CD4-positive, alpha-beta T cell (primary cell): Measurements from ENCODE around the gene APLP2. TPM values are rescaled to one million over a fixed set of nuclear protein-coding genes. Genes with fewer than 3 reads are reported as not detected.
"Not testable (repeated sequence)": the region's sequence is repeated elsewhere in the genome, so short reads cannot be mapped to it uniquely, and the experiment has no call there.

Experiments used
- ATAC-seq: fragments of 200-7000 bp; cut with Tn5 transposase; one replicate; pipeline ENCODE4 v1.10.0; 2022; ENCODE audit warnings: mild to moderate bottlenecking; ENCODE audit not compliant: poor library complexity
- CTCF ChIA-PET: fragments of 350-600 bp; sonication (Branson Sonifier 250); formaldehyde crosslinking; loops from one replicate; lab custom pipeline; 2021; ENCODE audit warnings: antibody characterized with exemption, inconsistent platforms; lab: Charles Lee
- POLR2A ChIA-PET: fragments of 350-600 bp; sonication (Branson Sonifier 250); formaldehyde crosslinking; loops from one replicate; lab custom pipeline; 2021; ENCODE audit warnings: antibody characterized with exemption, inconsistent platforms; lab: Charles Lee
- DNase-seq, 14 experiments: peaks; one replicate each; pipeline ENCODE4 v3.0.0-alpha.2; 2013 to 2020; ENCODE audit warnings: mixed read lengths in 2 of 14
- H3K27ac ChIP-seq, 2 donors: one replicate each; pipeline versions ENCODE4 v1.5.1 to v1.7.0; 2013; ENCODE audit warnings: low read length in 2 of 2, low read depth in 1 of 2, mild to moderate bottlenecking in 1 of 2
- H3K27me3 ChIP-seq, 2 experiments: 1 replicate in 1 of 2; 2 replicates in 1 of 2; pipeline versions ENCODE4 v1.6.1 to v1.7.0; 2013; ENCODE audit warnings: low read length in 2 of 2, control low read depth in 1 of 2, mild to moderate bottlenecking in 1 of 2, moderate library complexity in 1 of 2; ENCODE audit not compliant: insufficient read depth in 2 of 2, control insufficient read depth in 1 of 2
- H3K36me3 ChIP-seq: one replicate; pipeline ENCODE4 v1.6.1; 2013; ENCODE audit warnings: low read length, control low read depth; ENCODE audit not compliant: insufficient read depth
- H3K4me1 ChIP-seq: one replicate; pipeline ENCODE4 v1.6.1; 2013; ENCODE audit warnings: low read length, control low read depth; ENCODE audit not compliant: insufficient read depth
- H3K4me3 ChIP-seq: one replicate; pipeline ENCODE4 v1.5.1; 2013; ENCODE audit warnings: mild to moderate bottlenecking, low read length, moderate library complexity
- H3K9me3 ChIP-seq, 2 experiments: 1 replicate in 1 of 2; 2 replicates in 1 of 2; pipeline versions ENCODE4 v1.6.1 to v1.7.0; 2013; ENCODE audit warnings: low read length in 2 of 2, mild to moderate bottlenecking in 2 of 2, control low read depth in 1 of 2, moderate library complexity in 1 of 2; ENCODE audit not compliant: control insufficient read depth in 1 of 2, insufficient read depth in 1 of 2
- H3K27ac Mint-ChIP-seq: one replicate; pipeline ENCODE4 v1.8.0; 2020; ENCODE audit warnings: mixed read lengths
- H3K27me3 Mint-ChIP-seq: one replicate; pipeline ENCODE4 v1.8.0; 2021; ENCODE audit warnings: mixed read lengths
- H3K36me3 Mint-ChIP-seq: one replicate; pipeline ENCODE4 v1.8.0; 2021; ENCODE audit warnings: low read depth, mixed read lengths
- H3K4me1 Mint-ChIP-seq: one replicate; pipeline ENCODE4 v1.8.0; 2021; ENCODE audit warnings: low read depth, mixed read lengths
- H3K4me3 Mint-ChIP-seq: one replicate; pipeline ENCODE4 v1.8.0; 2020; ENCODE audit warnings: mild to moderate bottlenecking, mixed read lengths
- H3K9me3 Mint-ChIP-seq: one replicate; pipeline ENCODE4 v1.8.0; 2020; ENCODE audit warnings: mixed read lengths
- intact Hi-C, 2 experiments: fragments of 100-400 bp; cut with DNase I in 1 of 2; cut with micrococcal nuclease in 1 of 2; formaldehyde crosslinking; loops; one replicate each; pipeline versions ENCODE4 v1.15.1 to v1.9.0; 2023 to 2025; cut with DNase I, micrococcal nuclease
- polyA plus RNA-seq, 2 donors: library from polyadenylated mRNA; unstranded; fragments of 120-200 nt; gene quantifications; one replicate each; pipeline ENCODE4 v1.2.1, GENCODE V29; 2013
- total RNA-seq, 174 experiments: library from RNA in 2 of 174; stranded (reverse) in 2 of 174; gene quantifications; one replicate each; pipeline ENCODE4 v1.2.3 and lab custom pipeline; 2021 to 2026
- TF ChIP-seq, protein P1 (sequence below): fragments of 200-600 bp; IDR thresholded peaks from one replicate; pipeline ENCODE4 v1.8.0; 2022; ENCODE audit warnings: antibody characterized with exemption, mild to moderate bottlenecking

Gene APLP2
- 10 to 100 TPM; 28.8 to 29.5 TPM for total RNA-seq
- polyA plus RNA-seq (2013, experiment 1 of 2), result 80.1 TPM
- 73.8 TPM for polyA plus RNA-seq (2013, experiment 2 of 2)
- 60.3 to 189 (median 106) reads per million in 172 experiments for total RNA-seq (lab: John Stamatoyannopoulos, UW)

DNA sequence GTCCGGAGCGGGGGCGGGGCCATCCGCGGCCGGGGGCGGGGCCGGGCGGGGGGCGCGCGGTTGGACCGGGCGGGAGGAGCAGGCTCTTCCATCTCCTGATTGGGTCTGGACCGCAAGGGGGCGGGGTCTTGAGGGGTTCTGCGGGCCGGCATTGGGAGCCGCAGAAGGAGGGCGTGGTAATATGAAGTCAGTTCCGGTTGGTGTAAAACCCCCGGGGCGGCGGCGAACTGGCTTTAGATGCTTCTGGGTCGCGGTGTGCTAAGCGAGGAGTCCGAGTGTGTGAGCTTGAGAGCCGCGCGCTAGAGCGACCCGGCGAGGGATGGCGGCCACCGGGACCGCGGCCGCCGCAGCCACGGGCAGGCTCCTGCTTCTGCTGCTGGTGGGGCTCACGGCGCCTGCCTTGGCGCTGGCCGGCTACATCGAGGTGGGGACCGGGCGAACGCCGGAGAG is at the start of gene APLP2:
APLP2 (plus strand) TSS at position 236 of the 450 bp plus-strand sequence; CDS start at position 320, 84 bp downstream.
- peak; percentile 92 for ATAC-seq
- intact Hi-C loops, result loop anchor here (1.0 to 10.0 kb wide), 8 partner anchors 61 to 845 kb away; partner anchors contain the start of genes NFRKB (in 1 of the 2), SNX19 (in 1 of the 2) and ZBTB44 (in 1 of the 2)
- Mint-ChIP-seq H3K27ac (peak within 1 kb of the TSS; percentile 92), H3K27me3 (peaks cover 4% of the 10 kb centered on the region), H3K4me3 (peak within 1 kb of the TSS; percentile 99), H3K4me1 (peaks cover 27% of the 10 kb centered on the region), H3K9me3 (no peaks in the 10 kb centered on the region), H3K36me3 (peaks cover 18% of the 10 kb centered on the region)
- Histone ChIP-seq H3K9me3 (no peaks in the 10 kb centered on the region), H3K4me1 (peaks cover 20% of the 10 kb centered on the region), H3K27ac (peak within 1 kb of the TSS; percentile 58 to 78), H3K27me3 (no peaks in the 10 kb centered on the region), H3K4me3 (peak within 1 kb of the TSS; percentile 64), H3K36me3 (no peaks in the 10 kb centered on the region)
- DNase-seq, result peak; percentile 92 to 99 (median 97)
- POLR2A ChIA-PET, result interaction anchor here (0.8 to 3.6 kb wide), 3 partner anchors 67 to 1046 kb away, joined by 3 to 83 read pairs (median 3); partner anchors contain the start of gene PRDM10
- CTCF ChIA-PET, result interaction anchor here (1.0 kb wide), 1 partner anchor 63 kb away, joined by 5 read pairs; no protein-coding TSS in a partner anchor
- TF ChIP-seq, protein P1, sequence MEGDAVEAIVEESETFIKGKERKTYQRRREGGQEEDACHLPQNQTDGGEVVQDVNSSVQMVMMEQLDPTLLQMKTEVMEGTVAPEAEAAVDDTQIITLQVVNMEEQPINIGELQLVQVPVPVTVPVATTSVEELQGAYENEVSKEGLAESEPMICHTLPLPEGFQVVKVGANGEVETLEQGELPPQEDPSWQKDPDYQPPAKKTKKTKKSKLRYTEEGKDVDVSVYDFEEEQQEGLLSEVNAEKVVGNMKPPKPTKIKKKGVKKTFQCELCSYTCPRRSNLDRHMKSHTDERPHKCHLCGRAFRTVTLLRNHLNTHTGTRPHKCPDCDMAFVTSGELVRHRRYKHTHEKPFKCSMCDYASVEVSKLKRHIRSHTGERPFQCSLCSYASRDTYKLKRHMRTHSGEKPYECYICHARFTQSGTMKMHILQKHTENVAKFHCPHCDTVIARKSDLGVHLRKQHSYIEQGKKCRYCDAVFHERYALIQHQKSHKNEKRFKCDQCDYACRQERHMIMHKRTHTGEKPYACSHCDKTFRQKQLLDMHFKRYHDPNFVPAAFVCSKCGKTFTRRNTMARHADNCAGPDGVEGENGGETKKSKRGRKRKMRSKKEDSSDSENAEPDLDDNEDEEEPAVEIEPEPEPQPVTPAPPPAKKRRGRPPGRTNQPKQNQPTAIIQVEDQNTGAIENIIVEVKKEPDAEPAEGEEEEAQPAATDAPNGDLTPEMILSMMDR, result no peak

DNA sequence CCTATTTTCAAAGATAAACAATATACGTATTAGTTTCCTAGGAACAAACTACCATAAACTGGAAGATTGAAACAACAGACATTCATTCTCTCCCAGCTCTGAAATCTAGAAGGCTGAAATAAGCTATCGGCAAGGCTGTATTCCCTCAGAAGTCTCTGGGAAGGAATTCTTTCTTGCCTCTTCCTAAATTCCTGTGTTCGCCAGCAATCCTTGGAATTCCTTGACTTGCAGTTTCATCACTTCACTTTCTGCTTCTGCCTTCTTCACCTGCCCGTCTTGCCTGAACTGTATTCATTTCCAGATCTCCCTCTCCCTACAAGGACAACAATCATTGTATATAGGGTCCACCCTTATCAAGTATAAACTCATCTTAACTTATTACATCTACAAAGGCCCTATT is 49.4 kb upstream of the APLP2 start:
- no peaks in the 10 kb centered on the region for H3K36me3 Mint-ChIP-seq
- H3K4me3 Mint-ChIP-seq, result no peak overlapping the region
- no peaks in the 10 kb centered on the region for H3K4me1 ChIP-seq
- ChIA-PET CTCF (no interaction called here), POLR2A (no interaction called here)
- H3K27ac Mint-ChIP-seq, result no peak overlapping the region
- H3K27me3 ChIP-seq, result no peaks in the 10 kb centered on the region
- intact Hi-C loops, result no loop called here
- no peaks in the 10 kb centered on the region for H3K36me3 ChIP-seq
- H3K27me3 Mint-ChIP-seq, result no peaks in the 10 kb centered on the region
- ATAC-seq (no peak), DNase-seq (no peak)
- no peaks in the 10 kb centered on the region for H3K4me1 Mint-ChIP-seq
- H3K4me3 ChIP-seq, result no peak overlapping the region
- H3K9me3 ChIP-seq, result no peaks in the 10 kb centered on the region
- no peak overlapping the region for H3K27ac ChIP-seq
- TF ChIP-seq, protein P1, result no peak
- H3K9me3 Mint-ChIP-seq, result no peaks in the 10 kb centered on the region

DNA sequence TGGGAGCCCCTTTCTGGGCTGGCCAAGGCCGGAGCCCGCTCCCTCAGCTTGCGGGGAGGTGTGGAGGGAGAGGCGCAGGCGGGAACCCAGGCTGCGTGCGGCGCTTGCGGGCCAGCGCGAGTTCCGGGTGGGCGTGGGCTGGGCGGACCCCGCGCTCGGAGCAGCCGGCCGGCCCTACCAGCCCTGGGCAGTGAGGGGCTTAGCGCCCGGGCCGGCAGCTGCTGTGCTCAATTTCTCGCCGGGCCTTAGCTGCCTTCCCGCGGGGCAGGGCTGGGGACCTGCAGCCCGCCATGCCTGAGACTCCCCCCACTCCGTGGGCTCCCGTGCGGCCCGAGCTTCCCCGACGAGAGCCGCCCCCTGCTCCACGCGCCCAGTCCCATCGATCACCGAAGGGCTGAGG is 48.1 kb upstream of the APLP2 start:
- intact Hi-C loops, result not testable (repeated sequence)

More for the DNA sequence above, 48.1 kb upstream of the APLP2 start:
- H3K27me3 ChIP-seq, CTCF ChIA-PET, H3K27ac Mint-ChIP-seq, H3K36me3 ChIP-seq, DNase-seq, H3K9me3 ChIP-seq, H3K4me3 Mint-ChIP-seq, ATAC-seq, H3K4me1 Mint-ChIP-seq, POLR2A ChIA-PET, H3K27me3 Mint-ChIP-seq, H3K9me3 Mint-ChIP-seq, H3K4me1 ChIP-seq, H3K4me3 ChIP-seq, H3K36me3 Mint-ChIP-seq, H3K27ac ChIP-seq: not testable (repeated sequence)
